GM23338 (cell line): ENCODE results near the gene PLEKHG4B. TPM values are rescaled to one million over a fixed set of nuclear protein-coding genes. Genes with fewer than 3 reads are reported as not detected.

ENCODE experiments used
- ATAC-seq: fragments of 200-7000 bp; cut with Tn5 transposase; 3 replicates; pipeline ENCODE4 v1.9.1; 2020
- DNase-seq: peaks from one replicate; pipeline ENCODE4 v3.0.0-alpha.2; 2015; ENCODE audit warnings: low spot score
- H2AFZ ChIP-seq: fragments of 200-600 bp; sonication (generic); 2 replicates; pipeline ENCODE4 v1.8.0; 2016; ENCODE audit warnings: antibody characterized with exemption, mild to moderate bottlenecking, moderate library complexity
- H3F3A ChIP-seq: fragments of 200-600 bp; sonication (generic); replicated peaks from 2 replicates; pipeline ENCODE4 v1.8.0; 2017; ENCODE audit warnings: antibody characterized with exemption, mixed run types, low read depth
- H3K27ac ChIP-seq: fragments of 200-600 bp; sonication (generic); 2 replicates; pipeline ENCODE4 v1.6.1; 2016; ENCODE audit warnings: low read depth
- H3K27me3 ChIP-seq: fragments of 200-600 bp; sonication (generic); 2 replicates; pipeline ENCODE4 v1.8.0; 2016; ENCODE audit warnings: mild to moderate bottlenecking, mixed run types, moderate library complexity; ENCODE audit not compliant: insufficient read depth
- H3K36me3 ChIP-seq: fragments of 200-600 bp; sonication (generic); 2 replicates; pipeline ENCODE4 v1.8.0; 2016; ENCODE audit warnings: mild to moderate bottlenecking; ENCODE audit not compliant: insufficient read depth
- H3K4me1 ChIP-seq: fragments of 200-600 bp; sonication (generic); 2 replicates; pipeline ENCODE4 v1.8.0; 2016; ENCODE audit warnings: mild to moderate bottlenecking, moderate library complexity; ENCODE audit not compliant: insufficient read depth
- H3K4me2 ChIP-seq: fragments of 200-600 bp; sonication (generic); 2 replicates; pipeline ENCODE4 v1.7.1; 2017; ENCODE audit warnings: mixed run types
- H3K4me3 ChIP-seq: fragments of 200-600 bp; sonication (generic); 2 replicates; pipeline ENCODE4 v1.6.1; 2016; ENCODE audit warnings: mixed run types
- H3K79me2 ChIP-seq: fragments of 200-600 bp; sonication (generic); replicated peaks from 2 replicates; pipeline ENCODE4 v1.8.0; 2017; ENCODE audit warnings: mild to moderate bottlenecking; ENCODE audit not compliant: insufficient read depth
- H3K9me2 ChIP-seq: fragments of 200-600 bp; sonication (generic); 2 replicates; pipeline ENCODE4 v1.8.0; 2017; ENCODE audit not compliant: insufficient read depth
- H4K20me1 ChIP-seq: fragments of 200-600 bp; sonication (generic); replicated peaks from 2 replicates; pipeline ENCODE4 v1.8.0; 2017; ENCODE audit warnings: mild to moderate bottlenecking; ENCODE audit not compliant: insufficient read depth
- H3K27ac Mint-ChIP-seq: 2 replicates; pipeline ENCODE4 v1.8.0; 2020; ENCODE audit warnings: inconsistent platforms, mild to moderate bottlenecking, moderate library complexity, mixed read lengths
- H3K27me3 Mint-ChIP-seq: 3 replicates; pipeline ENCODE4 v1.8.0; 2022; ENCODE audit warnings: low read depth, mild to moderate bottlenecking, moderate library complexity, mixed read lengths, inconsistent platforms; ENCODE audit not compliant: insufficient read depth, poor library complexity
- H3K36me3 Mint-ChIP-seq: 3 replicates; pipeline ENCODE4 v1.8.0; 2021; ENCODE audit warnings: low read depth, mild to moderate bottlenecking, inconsistent platforms, moderate library complexity, mixed read lengths
- H3K4me1 Mint-ChIP-seq: 3 replicates; pipeline ENCODE4 v1.8.0; 2020; ENCODE audit warnings: mild to moderate bottlenecking, inconsistent platforms, mixed read lengths
- H3K4me3 Mint-ChIP-seq: 3 replicates; pipeline ENCODE4 v1.8.0; 2021; ENCODE audit warnings: moderate library complexity, mild to moderate bottlenecking, inconsistent platforms, mixed read lengths
- H3K9me3 Mint-ChIP-seq: 3 replicates; pipeline ENCODE4 v1.8.0; 2020; ENCODE audit warnings: moderate library complexity, mild to moderate bottlenecking, inconsistent platforms, mixed read lengths
- EZH2phosphoT487 ChIP-seq: fragments of 200-600 bp; sonication (generic); IDR thresholded peaks from one replicate; pipeline ENCODE4 v1.8.1; 2018; ENCODE audit warnings: antibody characterized with exemption; ENCODE audit not compliant: unreplicated experiment
- POLR2AphosphoS5 ChIP-seq: IDR thresholded peaks from 2 replicates; pipeline ENCODE4 v1.6.1; 2016; ENCODE audit warnings: antibody characterized with exemption, low read depth
- STAT1 ChIP-seq: IDR thresholded peaks from one replicate; pipeline ENCODE4 v1.6.1; 2016; ENCODE audit warnings: antibody characterized with exemption; ENCODE audit not compliant: unreplicated experiment
- ZNF114 ChIP-seq: fragments of 250-450 bp; sonication (Bioruptor Pico); IDR thresholded peaks from 2 replicates; pipeline ENCODE4 v1.5.0; 2020; ENCODE audit warnings: mild to moderate bottlenecking, moderate library complexity
- polyA plus RNA-seq: library from polyadenylated mRNA; unstranded; fragments of >200 nt; fragmentation: Nextera tagmentation; extraction: Ambion mirVana; gene quantifications from 2 replicates; pipeline ENCODE4 v1.2.1, GENCODE V29; 2016
- total RNA-seq: library from RNA; depleted of rRNA; stranded (reverse); fragments of >200 nt; shearing (Covaris generic); gene quantifications from 2 replicates; pipeline ENCODE4 v1.2.3, GENCODE V29; 2014
- TF ChIP-seq, protein P1 (sequence below): IDR thresholded peaks from one replicate; pipeline ENCODE4 v1.6.1; 2018; ENCODE audit warnings: antibody characterized with exemption; ENCODE audit not compliant: unreplicated experiment
- TF ChIP-seq, protein P2 (sequence below), 2 experiments: fragments of 200-600 bp in 1 of 2; sonication (generic) in 1 of 2; conservative IDR thresholded peaks; 2 replicates each; pipeline versions ENCODE4 v1.5.1 to v1.6.1; 2016 to 2017; ENCODE audit warnings: antibody characterized with exemption in 2 of 2, low read depth in 2 of 2, mild to moderate bottlenecking in 2 of 2, moderate library complexity in 1 of 2
- TF ChIP-seq, protein P3 (sequence below): fragments of 250-450 bp; sonication (Bioruptor Pico); IDR thresholded peaks from 2 replicates; pipeline ENCODE4 v1.5.0; 2020; ENCODE audit warnings: mild to moderate bottlenecking, moderate library complexity

Gene PLEKHG4B
- total and polyA plus RNA-seq, 2 experiments from 2014 or later = 33.5 to 54.8 TPM

DNA sequence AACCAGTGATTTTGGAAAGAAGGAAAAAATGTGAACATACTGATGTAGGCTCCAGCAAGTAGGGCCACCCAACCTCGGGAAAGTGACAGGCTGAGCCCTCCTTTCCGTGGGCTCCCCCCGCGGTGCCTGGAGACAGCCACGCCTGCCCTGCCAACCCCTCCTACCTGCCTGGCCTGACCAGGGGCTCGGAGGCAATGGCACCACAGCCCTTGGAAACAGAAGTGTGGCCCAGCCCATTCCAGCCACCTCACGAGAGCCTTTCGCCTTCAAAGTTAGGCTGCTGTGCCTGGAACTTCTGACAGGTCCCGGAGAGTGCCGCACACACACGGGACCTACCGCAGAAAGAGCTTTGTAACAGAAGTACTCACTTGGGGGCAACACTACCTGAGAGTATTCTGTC lies 49.8 kb downstream of the PLEKHG4B start (continued):
- TF ChIP-seq, protein P1, sequence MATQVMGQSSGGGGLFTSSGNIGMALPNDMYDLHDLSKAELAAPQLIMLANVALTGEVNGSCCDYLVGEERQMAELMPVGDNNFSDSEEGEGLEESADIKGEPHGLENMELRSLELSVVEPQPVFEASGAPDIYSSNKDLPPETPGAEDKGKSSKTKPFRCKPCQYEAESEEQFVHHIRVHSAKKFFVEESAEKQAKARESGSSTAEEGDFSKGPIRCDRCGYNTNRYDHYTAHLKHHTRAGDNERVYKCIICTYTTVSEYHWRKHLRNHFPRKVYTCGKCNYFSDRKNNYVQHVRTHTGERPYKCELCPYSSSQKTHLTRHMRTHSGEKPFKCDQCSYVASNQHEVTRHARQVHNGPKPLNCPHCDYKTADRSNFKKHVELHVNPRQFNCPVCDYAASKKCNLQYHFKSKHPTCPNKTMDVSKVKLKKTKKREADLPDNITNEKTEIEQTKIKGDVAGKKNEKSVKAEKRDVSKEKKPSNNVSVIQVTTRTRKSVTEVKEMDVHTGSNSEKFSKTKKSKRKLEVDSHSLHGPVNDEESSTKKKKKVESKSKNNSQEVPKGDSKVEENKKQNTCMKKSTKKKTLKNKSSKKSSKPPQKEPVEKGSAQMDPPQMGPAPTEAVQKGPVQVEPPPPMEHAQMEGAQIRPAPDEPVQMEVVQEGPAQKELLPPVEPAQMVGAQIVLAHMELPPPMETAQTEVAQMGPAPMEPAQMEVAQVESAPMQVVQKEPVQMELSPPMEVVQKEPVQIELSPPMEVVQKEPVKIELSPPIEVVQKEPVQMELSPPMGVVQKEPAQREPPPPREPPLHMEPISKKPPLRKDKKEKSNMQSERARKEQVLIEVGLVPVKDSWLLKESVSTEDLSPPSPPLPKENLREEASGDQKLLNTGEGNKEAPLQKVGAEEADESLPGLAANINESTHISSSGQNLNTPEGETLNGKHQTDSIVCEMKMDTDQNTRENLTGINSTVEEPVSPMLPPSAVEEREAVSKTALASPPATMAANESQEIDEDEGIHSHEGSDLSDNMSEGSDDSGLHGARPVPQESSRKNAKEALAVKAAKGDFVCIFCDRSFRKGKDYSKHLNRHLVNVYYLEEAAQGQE = no peak

DNA sequence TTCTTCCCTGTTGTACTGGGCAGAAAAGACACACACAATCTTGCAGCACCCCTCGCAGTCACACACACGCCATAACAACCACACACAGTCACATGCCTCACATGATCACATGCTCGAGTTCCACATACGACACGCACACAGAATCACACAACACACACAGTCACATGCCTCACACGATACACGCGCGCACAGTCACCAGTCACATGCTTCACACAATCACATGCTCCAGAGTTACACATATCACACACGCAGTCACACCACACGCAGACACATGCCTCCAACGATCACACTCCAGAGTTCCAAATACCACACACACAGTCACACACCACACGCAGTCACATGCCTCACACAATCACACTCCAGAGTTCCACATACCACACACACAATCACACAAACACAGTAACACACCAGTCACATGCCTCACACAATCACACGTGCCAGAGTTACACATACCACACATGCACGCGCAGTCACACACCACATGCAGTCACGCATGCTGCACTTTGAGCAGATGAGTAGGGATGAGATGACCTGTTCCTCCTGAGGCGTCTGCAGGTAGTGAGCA lies 50.4 kb downstream of the PLEKHG4B start:
- DNase-seq (no peak), ATAC-seq (no peak)
- Histone ChIP-seq H3K27me3 (no peaks in the 10 kb centered on the region), H3K4me1 (peaks cover 20% of the 10 kb centered on the region), H3K4me3 (no peak overlapping the region), H2AFZ (no peak overlapping the region), H3K79me2 (peaks cover 4% of the 10 kb centered on the region), H4K20me1 (peaks cover 5% of the 10 kb centered on the region), H3K36me3 (peaks cover 12% of the 10 kb centered on the region), H3K9me2 (no peaks in the 10 kb centered on the region), H3K4me2 (no peak overlapping the region), H3F3A (0 out of 2 replicates have a peak, but pooled peaks cover 3% of the 10 kb centered on the region), H3K27ac (no peak overlapping the region)
- Mint-ChIP-seq H3K9me3 (peaks cover 18% of the 10 kb centered on the region), H3K4me3 (no peak overlapping the region), H3K4me1 (peaks cover 17% of the 10 kb centered on the region), H3K27ac (peak overlapping the region; percentile 43), H3K36me3 (peaks cover 66% of the 10 kb centered on the region), H3K27me3 (peaks cover 21% of the 10 kb centered on the region)
- TF ChIP-seq STAT1 (no peak), EZH2phosphoT487 (no peak), ZNF114 (CRISPR knock-in tag) (no peak), POLR2AphosphoS5 (no peak)
- TF ChIP-seq, protein P2, sequence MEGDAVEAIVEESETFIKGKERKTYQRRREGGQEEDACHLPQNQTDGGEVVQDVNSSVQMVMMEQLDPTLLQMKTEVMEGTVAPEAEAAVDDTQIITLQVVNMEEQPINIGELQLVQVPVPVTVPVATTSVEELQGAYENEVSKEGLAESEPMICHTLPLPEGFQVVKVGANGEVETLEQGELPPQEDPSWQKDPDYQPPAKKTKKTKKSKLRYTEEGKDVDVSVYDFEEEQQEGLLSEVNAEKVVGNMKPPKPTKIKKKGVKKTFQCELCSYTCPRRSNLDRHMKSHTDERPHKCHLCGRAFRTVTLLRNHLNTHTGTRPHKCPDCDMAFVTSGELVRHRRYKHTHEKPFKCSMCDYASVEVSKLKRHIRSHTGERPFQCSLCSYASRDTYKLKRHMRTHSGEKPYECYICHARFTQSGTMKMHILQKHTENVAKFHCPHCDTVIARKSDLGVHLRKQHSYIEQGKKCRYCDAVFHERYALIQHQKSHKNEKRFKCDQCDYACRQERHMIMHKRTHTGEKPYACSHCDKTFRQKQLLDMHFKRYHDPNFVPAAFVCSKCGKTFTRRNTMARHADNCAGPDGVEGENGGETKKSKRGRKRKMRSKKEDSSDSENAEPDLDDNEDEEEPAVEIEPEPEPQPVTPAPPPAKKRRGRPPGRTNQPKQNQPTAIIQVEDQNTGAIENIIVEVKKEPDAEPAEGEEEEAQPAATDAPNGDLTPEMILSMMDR (conservative IDR thresholded peaks at IDR 0.05; ENCODE audit: low read depth in 2 of 2) = peak in 1 of 2 experiments; percentile 23; a peak in 1 of 4 replicates
- TF ChIP-seq, protein P3, sequence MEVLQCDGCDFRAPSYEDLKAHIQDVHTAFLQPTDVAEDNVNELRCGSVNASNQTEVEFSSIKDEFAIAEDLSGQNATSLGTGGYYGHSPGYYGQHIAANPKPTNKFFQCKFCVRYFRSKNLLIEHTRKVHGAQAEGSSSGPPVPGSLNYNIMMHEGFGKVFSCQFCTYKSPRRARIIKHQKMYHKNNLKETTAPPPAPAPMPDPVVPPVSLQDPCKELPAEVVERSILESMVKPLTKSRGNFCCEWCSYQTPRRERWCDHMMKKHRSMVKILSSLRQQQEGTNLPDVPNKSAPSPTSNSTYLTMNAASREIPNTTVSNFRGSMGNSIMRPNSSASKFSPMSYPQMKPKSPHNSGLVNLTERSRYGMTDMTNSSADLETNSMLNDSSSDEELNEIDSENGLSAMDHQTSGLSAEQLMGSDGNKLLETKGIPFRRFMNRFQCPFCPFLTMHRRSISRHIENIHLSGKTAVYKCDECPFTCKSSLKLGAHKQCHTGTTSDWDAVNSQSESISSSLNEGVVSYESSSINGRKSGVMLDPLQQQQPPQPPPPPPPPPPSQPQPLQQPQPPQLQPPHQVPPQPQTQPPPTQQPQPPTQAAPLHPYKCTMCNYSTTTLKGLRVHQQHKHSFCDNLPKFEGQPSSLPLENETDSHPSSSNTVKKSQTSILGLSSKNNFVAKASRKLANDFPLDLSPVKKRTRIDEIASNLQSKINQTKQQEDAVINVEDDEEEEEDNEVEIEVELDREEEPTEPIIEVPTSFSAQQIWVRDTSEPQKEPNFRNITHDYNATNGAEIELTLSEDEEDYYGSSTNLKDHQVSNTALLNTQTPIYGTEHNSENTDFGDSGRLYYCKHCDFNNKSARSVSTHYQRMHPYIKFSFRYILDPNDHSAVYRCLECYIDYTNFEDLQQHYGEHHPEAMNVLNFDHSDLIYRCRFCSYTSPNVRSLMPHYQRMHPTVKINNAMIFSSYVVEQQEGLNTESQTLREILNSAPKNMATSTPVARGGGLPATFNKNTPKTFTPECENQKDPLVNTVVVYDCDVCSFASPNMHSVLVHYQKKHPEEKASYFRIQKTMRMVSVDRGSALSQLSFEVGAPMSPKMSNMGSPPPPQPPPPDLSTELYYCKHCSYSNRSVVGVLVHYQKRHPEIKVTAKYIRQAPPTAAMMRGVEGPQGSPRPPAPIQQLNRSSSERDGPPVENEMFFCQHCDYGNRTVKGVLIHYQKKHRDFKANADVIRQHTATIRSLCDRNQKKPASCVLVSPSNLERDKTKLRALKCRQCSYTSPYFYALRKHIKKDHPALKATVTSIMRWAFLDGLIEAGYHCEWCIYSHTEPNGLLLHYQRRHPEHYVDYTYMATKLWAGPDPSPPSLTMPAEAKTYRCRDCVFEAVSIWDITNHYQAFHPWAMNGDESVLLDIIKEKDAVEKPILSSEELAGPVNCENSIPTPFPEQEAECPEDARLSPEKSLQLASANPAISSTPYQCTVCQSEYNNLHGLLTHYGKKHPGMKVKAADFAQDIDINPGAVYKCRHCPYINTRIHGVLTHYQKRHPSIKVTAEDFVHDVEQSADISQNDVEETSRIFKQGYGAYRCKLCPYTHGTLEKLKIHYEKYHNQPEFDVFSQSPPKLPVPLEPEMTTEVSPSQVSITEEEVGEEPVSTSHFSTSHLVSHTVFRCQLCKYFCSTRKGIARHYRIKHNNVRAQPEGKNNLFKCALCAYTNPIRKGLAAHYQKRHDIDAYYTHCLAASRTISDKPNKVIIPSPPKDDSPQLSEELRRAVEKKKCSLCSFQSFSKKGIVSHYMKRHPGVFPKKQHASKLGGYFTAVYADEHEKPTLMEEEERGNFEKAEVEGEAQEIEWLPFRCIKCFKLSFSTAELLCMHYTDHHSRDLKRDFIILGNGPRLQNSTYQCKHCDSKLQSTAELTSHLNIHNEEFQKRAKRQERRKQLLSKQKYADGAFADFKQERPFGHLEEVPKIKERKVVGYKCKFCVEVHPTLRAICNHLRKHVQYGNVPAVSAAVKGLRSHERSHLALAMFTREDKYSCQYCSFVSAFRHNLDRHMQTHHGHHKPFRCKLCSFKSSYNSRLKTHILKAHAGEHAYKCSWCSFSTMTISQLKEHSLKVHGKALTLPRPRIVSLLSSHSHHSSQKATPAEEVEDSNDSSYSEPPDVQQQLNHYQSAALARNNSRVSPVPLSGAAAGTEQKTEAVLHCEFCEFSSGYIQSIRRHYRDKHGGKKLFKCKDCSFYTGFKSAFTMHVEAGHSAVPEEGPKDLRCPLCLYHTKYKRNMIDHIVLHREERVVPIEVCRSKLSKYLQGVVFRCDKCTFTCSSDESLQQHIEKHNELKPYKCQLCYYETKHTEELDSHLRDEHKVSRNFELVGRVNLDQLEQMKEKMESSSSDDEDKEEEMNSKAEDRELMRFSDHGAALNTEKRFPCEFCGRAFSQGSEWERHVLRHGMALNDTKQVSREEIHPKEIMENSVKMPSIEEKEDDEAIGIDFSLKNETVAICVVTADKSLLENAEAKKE = no peak
